Spleen (tissue), 11 donors: ENCODE results near the gene NOTUM. TPM values are rescaled to one million over a fixed set of nuclear protein-coding genes. Genes with fewer than 3 reads are reported as not detected.

Experiments used
- DNase-seq: peaks from one replicate; pipeline ENCODE4 v3.0.0-alpha.2; 2020
- H3K27ac ChIP-seq, 8 donors: fragments of 200-600 bp; sonication (generic) in 7 of 8; 1 replicate in 4 of 8; 2 replicates in 4 of 8; pipeline versions ENCODE4 v1.5.0 to v1.8.0; 2016 to 2021; ENCODE audit warnings: inconsistent platforms in 4 of 8, mild to moderate bottlenecking in 4 of 8, moderate library complexity in 1 of 8
- H3K27me3 ChIP-seq, 7 donors: fragments of 200-600 bp; sonication (generic) in 6 of 7; replicated peaks in 1 of 7; 1 replicate in 4 of 7; 2 replicates in 3 of 7; pipeline versions ENCODE4 v1.5.0 to v1.8.0; 2016 to 2021; ENCODE audit warnings: inconsistent platforms in 3 of 7, mild to moderate bottlenecking in 1 of 7
- H3K36me3 ChIP-seq, 6 donors: fragments of 200-600 bp; sonication (generic) in 5 of 6; 1 replicate in 4 of 6; 2 replicates in 2 of 6; pipeline versions ENCODE4 v1.5.0 to v1.8.0; 2016 to 2021; ENCODE audit warnings: inconsistent platforms in 2 of 6
- H3K4me1 ChIP-seq, 6 donors: fragments of 200-600 bp; sonication (generic) in 5 of 6; 1 replicate in 3 of 6; 2 replicates in 3 of 6; pipeline versions ENCODE4 v1.5.0 to v1.8.0; 2016 to 2021; ENCODE audit warnings: inconsistent platforms in 3 of 6
- H3K4me3 ChIP-seq, 8 donors: fragments of 200-600 bp; sonication (generic) in 7 of 8; 1 replicate in 4 of 8; 2 replicates in 4 of 8; pipeline versions ENCODE4 v1.5.0 to v1.8.0; 2016 to 2021; ENCODE audit warnings: inconsistent platforms in 4 of 8, mild to moderate bottlenecking in 4 of 8, moderate library complexity in 2 of 8
- H3K9me3 ChIP-seq, 8 donors: fragments of 200-600 bp; sonication (generic) in 7 of 8; 1 replicate in 4 of 8; 2 replicates in 4 of 8; pipeline versions ENCODE4 v1.5.0 to v1.8.0; 2016 to 2021; ENCODE audit warnings: inconsistent platforms in 4 of 8
- POLR2A ChIP-seq, 3 donors: fragments of 450-650 bp; IDR thresholded peaks; one replicate each; pipeline ENCODE4 v1.5.1; 2017; ENCODE audit warnings: antibody characterized with exemption in 3 of 3, mild to moderate bottlenecking in 1 of 3
- POLR2AphosphoS5 ChIP-seq, 3 donors: sonication (generic); formaldehyde crosslinking; IDR thresholded peaks; one replicate each; pipeline ENCODE4 v1.5.1; 2017; ENCODE audit warnings: antibody characterized with exemption in 3 of 3
- WGBS, 5 donors: extraction: QIAGEN DNeasy Blood & Tissue Kit in 3 of 5; methylation state at CpG; one replicate each; pipeline versions ENCODE4 v1.1.5 to v1.1.7; 2013 to 2018; 5-methylcytosine and 5-hydroxymethylcytosine counted together
- intact Hi-C: fragments of 100-400 bp; cut with DNase I; formaldehyde crosslinking; loops from one replicate; pipeline ENCODE4 v1.15.0; 2023; ENCODE audit warnings: low total_unique reads
- polyA plus RNA-seq, 3 donors: library from polyadenylated mRNA; stranded (reverse); fragments of 200-250 nt; gene quantifications; one replicate each; pipeline ENCODE4 v1.2.1, GENCODE V29; 2013
- total RNA-seq, 7 donors: library from RNA; depleted of rRNA in 3 of 7; stranded (reverse); fragments of >200 nt in 3 of 7; fragmentation: NEBNext Ultra II Directional in 4 of 7; extraction: Animal tissue kit (Norgen Biotek cat#: 25700) in 4 of 7; gene quantifications; one replicate each; pipeline versions ENCODE4 v1.1.0 to v1.2.1, GENCODE V29; 2016 to 2021
- TF ChIP-seq, protein P1 (sequence below), 11 experiments: fragments of 200-600 bp in 7 of 11; fragments of 450-650 bp in 4 of 11; sonication (generic) in 4 of 11; IDR thresholded peaks in 8 of 11; conservative IDR thresholded peaks in 3 of 11; 1 replicate in 7 of 11; 2 replicates in 4 of 11; pipeline versions ENCODE4 v1.4.0 to v1.8.0; 2016 to 2021; ENCODE audit warnings: antibody characterized with exemption in 11 of 11, inconsistent platforms in 4 of 11, mild to moderate bottlenecking in 1 of 11
- donor health status: healthy with polysubstance abuse.
- donor health status: DM: no; HTN: no; CAD: no; lungs with moderate emphysema.
- donor health status: DM: no; HTN: no; CAD: no.
- donor health status: Bipolar disorder and iron deficiency.
- donor health status: healthy.
- donor health status: DM: no; HTN: no; CAD: no.
- donor health status: DM: yes; HTN: yes; CAD: no.

NOTUM gene
- total and polyA plus RNA-seq, 10 donors = 0.03 to 0.85 (median 0.11) TPM; not detected in 5

DNA sequence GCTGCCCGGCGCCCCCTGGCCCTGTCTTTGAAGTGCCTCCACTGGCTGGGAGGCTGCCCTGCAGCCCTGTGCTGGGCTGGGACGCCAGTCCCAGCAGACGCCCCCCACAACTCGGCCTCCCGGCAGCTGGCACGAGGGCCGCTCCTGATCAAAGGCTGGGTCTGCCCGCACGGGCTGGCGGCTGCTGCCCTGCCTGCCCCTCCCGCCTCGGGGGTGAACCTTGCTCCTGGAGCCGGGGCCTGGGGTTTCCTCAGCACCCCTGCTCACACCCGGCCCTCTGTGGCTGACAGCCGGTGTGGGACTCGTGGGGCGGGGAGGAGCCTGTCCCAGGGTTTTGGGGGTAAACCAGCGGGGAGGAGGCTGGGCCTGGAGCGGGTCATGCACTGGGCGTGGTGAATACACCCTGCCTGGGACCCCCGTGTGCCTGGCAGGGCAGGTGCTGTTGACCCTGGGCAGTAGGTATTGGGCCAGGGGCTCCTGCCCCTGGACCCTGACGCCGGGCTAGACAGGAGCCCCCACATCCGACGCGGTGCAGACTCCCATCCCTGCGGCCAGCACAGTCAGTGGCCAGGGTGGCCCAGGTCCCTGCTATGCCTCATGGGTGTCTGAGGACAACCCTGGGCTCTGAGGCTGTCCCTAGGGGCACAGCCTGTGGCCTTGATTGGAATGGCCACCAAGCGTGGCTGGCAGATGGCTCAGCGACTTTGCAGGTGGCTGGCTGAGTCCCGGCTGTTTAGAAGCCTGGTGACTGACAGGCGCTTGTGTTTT, 40.0 kb upstream of the NOTUM start:
- Histone ChIP-seq H3K4me1 (peaks cover 0 to 13% (median 2%) of the 10 kb centered on the region in 6 donors), H3K9me3 (no peaks in the 10 kb centered on the region), H3K27me3 (no peaks in the 10 kb centered on the region), H3K4me3 (no peak overlapping the region), H3K27ac (no peak overlapping the region), H3K36me3 (peaks cover 0 to 45% (median 3%) of the 10 kb centered on the region in 6 donors)
- intact Hi-C loops = no loop called here
- no peak for TF ChIP-seq POLR2A (IDR thresholded peaks at IDR 0.05)
- TF ChIP-seq POLR2AphosphoS5 (IDR thresholded peaks at IDR 0.05) = peak in 1 of 3 donors; percentile 13
- 74 to 92% (median 87%) methylated on average over 8 to 32 of the region's 32 CpGs for WGBS, 5 donors
- DNase-seq = no peak

DNA sequence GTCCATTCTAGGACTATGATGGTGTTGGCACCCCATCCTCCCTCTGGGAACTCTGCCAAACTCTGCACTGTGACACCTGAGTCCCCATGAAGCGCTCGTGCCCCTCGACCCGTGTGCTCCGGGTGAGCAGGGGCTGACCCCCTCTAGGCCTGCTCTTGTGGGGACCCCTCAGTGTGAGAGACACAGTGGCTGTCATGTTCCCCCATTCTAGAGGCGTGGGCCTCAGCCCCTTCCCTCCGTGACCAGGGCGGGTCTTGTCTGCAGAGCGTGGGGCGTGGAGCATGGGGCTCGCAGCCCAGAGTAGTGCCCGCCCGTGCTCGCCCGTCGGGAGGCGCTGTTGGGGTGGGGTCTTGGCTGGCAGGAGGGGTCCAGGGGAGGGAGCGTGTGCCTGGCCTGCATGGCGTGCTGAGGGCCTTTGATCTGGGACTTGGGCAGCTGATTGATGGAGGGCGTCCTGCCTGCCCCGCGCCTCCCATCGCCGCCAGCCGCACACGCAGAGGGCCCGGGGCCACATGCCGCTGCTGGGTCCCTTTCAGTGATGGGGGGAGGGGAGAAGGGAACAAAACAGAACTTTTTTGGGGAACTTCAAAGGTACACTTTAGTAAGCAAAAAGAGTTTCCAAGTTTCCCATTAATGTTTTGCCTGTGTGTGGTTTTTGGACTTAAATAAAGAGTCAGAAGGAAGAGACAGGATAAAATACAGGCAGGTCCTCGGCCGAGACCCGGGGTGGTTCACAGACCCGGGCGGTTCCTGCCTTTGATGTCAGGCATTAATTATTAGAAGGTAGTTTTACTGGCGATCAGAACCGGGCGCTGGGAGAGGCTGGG, 39.2 kb upstream of the NOTUM start:
- no peak for DNase-seq
- no peak for TF ChIP-seq POLR2AphosphoS5 (IDR thresholded peaks at IDR 0.05)
- TF ChIP-seq, protein P1, sequence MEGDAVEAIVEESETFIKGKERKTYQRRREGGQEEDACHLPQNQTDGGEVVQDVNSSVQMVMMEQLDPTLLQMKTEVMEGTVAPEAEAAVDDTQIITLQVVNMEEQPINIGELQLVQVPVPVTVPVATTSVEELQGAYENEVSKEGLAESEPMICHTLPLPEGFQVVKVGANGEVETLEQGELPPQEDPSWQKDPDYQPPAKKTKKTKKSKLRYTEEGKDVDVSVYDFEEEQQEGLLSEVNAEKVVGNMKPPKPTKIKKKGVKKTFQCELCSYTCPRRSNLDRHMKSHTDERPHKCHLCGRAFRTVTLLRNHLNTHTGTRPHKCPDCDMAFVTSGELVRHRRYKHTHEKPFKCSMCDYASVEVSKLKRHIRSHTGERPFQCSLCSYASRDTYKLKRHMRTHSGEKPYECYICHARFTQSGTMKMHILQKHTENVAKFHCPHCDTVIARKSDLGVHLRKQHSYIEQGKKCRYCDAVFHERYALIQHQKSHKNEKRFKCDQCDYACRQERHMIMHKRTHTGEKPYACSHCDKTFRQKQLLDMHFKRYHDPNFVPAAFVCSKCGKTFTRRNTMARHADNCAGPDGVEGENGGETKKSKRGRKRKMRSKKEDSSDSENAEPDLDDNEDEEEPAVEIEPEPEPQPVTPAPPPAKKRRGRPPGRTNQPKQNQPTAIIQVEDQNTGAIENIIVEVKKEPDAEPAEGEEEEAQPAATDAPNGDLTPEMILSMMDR (IDR thresholded peaks at IDR 0.05 in 8 of 11, conservative IDR thresholded peaks at IDR 0.05 in 3 of 11) = no peak
- no peak for TF ChIP-seq POLR2A (IDR thresholded peaks at IDR 0.05)
- intact Hi-C loops = no loop called here
- 87 to 91% (median 89%) methylated on average over 31 to 36 of the region's 36 CpGs for WGBS, 5 donors
- Histone ChIP-seq H3K36me3 (peaks cover 0 to 53% (median 3%) of the 10 kb centered on the region in 6 donors), H3K4me3 (no peak overlapping the region), H3K9me3 (no peaks in the 10 kb centered on the region), H3K27ac (no peak overlapping the region), H3K27me3 (no peaks in the 10 kb centered on the region), H3K4me1 (peaks cover 0 to 13% (median 2%) of the 10 kb centered on the region in 6 donors)

DNA sequence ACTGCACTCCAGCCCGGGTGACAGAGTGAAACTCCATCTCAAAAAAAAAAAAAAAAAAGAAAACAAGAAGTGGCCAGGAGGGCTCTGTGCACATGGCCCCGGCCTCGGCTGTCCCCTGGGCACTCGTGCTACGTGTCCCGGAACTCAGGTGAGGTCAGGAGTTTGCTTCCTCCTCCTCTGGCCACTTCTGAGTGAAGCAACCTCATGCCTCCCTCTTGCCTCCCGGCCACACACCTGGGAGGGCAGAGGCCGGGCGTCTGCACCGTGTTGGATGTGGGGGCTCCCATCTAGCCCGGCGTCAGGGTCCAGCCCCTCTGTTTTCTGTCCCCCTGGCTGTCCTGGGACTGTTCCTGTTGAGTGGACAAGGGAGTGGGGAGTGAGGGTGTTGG, 38.6 kb upstream of the NOTUM start:
- Histone ChIP-seq H3K27ac (no peak overlapping the region), H3K27me3 (no peaks in the 10 kb centered on the region), H3K9me3 (no peaks in the 10 kb centered on the region), H3K4me3 (no peak overlapping the region), H3K4me1 (peaks cover 0 to 13% (median under 1%) of the 10 kb centered on the region in 6 donors), H3K36me3 (peaks cover 0 to 59% (median 3%) of the 10 kb centered on the region in 6 donors)
- TF ChIP-seq POLR2AphosphoS5 (IDR thresholded peaks at IDR 0.05) = no peak
- TF ChIP-seq, protein P1 (IDR thresholded peaks at IDR 0.05 in 8 of 11, conservative IDR thresholded peaks at IDR 0.05 in 3 of 11) = no peak
- no peak for TF ChIP-seq POLR2A (IDR thresholded peaks at IDR 0.05)
- no peak for DNase-seq
- intact Hi-C loops = no loop called here
- 86 to 95% (median 93%) methylated on average over 12 of the region's 12 CpGs for WGBS, 5 donors

DNA sequence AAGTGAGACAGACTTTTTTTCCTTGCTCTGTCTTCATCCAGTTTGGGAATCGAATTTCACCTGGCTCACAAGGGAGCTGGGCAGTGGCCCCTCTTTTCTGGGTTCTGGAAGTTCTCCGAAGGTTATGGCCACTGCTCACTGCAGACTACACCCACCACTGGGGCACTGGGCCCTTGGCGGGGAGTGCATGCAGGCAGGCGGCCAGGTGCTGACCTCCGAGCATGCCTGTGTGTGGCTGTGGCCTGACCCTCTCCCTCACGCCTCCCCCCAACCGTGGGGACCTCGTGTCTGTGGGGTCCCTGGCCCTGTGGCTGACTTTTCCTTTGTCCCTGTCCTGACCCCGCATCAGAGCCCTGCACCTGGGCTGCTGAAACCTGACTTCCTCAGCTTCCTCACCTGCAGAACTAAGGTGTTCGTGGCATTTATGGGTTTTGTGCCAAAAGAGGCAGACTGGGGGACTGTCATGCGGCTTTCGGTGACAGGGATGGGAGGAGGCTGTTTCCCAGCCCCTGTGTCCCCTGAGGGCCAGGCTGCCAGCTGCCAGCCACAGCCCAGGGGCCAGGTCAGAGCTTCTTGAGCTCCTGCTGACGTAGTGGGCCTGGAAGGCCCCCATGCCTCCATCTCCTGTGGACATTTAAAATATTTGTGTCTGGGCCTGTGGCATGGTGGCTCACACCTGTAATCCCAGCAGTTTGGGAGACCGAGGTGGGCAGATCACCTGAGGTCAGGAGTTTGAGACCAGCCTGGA, 37.9 kb upstream of the NOTUM start:
- Histone ChIP-seq H3K27me3 (no peaks in the 10 kb centered on the region), H3K36me3 (peaks cover 0 to 66% (median 3%) of the 10 kb centered on the region in 6 donors), H3K27ac (no peak overlapping the region), H3K9me3 (no peaks in the 10 kb centered on the region), H3K4me1 (peaks cover 0 to 8% (median 0%) of the 10 kb centered on the region in 6 donors), H3K4me3 (no peak overlapping the region)
- DNase-seq = no peak
- TF ChIP-seq, protein P1 (IDR thresholded peaks at IDR 0.05 in 8 of 11, conservative IDR thresholded peaks at IDR 0.05 in 3 of 11) = no peak
- no peak for TF ChIP-seq POLR2AphosphoS5 (IDR thresholded peaks at IDR 0.05)
- TF ChIP-seq POLR2A (IDR thresholded peaks at IDR 0.05) = no peak
- intact Hi-C loops = no loop called here
- 87 to 92% (median 89%) methylated on average over 9 to 14 of the region's 14 CpGs for WGBS, 5 donors
